UCSD-AML1 (cell line): ENCODE results near the gene SHQ1.
A peak's percentile ranks its signal among the peaks of the same experiment; 100 is the strongest.
"Not testable (repeated sequence)": the region's sequence is repeated elsewhere in the genome, so short reads cannot be mapped to it uniquely, and the experiment has no call there.

Experiments used
- DNase-seq: peaks from one replicate; lab custom pipeline; 2025; ENCODE audit not compliant: unreplicated experiment; lab: John Stamatoyannopoulos, UW

Gene SHQ1

GRCh38 chr3:72803573-72803972, 44.7 kb downstream of the SHQ1 start:
- no peak for DNase-seq

- DNase-seq = no peak
Measured at GRCh38 chr3:72802001-72802400, 46.2 kb downstream of the SHQ1 start.

GRCh38 chr3:72800869-72801268, 47.4 kb downstream of the SHQ1 start:
- DNase-seq = no peak

GRCh38 chr3:72798552-72799195, 49.6 kb downstream of the SHQ1 start:
- DNase-seq = no peak

GRCh38 chr3:72797773-72798543, 50.3 kb downstream of the SHQ1 start:
- no peak for DNase-seq

- no peak for DNase-seq
Measured at GRCh38 chr3:72794079-72794478, 54.2 kb downstream of the SHQ1 start.

GRCh38 chr3:72791161-72791560, 57.1 kb downstream of the SHQ1 start:
- DNase-seq = no peak

- DNase-seq = no peak
Measured at GRCh38 chr3:72789786-72790185, 58.5 kb downstream of the SHQ1 start.

- DNase-seq = not testable (repeated sequence)
Measured at GRCh38 chr3:72788232-72788631, 60.0 kb downstream of the SHQ1 start.

GRCh38 chr3:72786668-72787067, 61.6 kb downstream of the SHQ1 start:
- no peak for DNase-seq

- no peak for DNase-seq
Measured at GRCh38 chr3:72784226-72784625, 64.0 kb downstream of the SHQ1 start.

GRCh38 chr3:72782521-72782920, 65.7 kb downstream of the SHQ1 start:
- no peak for DNase-seq

GRCh38 chr3:72769758-72770540, 78.3 kb downstream of the SHQ1 start:
- no peak for DNase-seq

- no peak for DNase-seq
Measured at GRCh38 chr3:72768936-72769335, 79.3 kb downstream of the SHQ1 start.

GRCh38 chr3:72768481-72768880, 79.8 kb downstream of the SHQ1 start:
- DNase-seq = no peak

GRCh38 chr3:72768006-72768441, 80.2 kb downstream of the SHQ1 start:
- DNase-seq = no peak

GRCh38 chr3:72766866-72767265, 81.4 kb downstream of the SHQ1 start:
- no peak for DNase-seq

GRCh38 chr3:72763751-72764440, 84.3 kb downstream of the SHQ1 start:
- DNase-seq = no peak

- no peak for DNase-seq
Measured at GRCh38 chr3:72761410-72761809, 86.8 kb downstream of the SHQ1 start.

- DNase-seq = no peak
Measured at GRCh38 chr3:72760225-72760624, 88.0 kb downstream of the SHQ1 start.

GRCh38 chr3:72756900-72757299, 91.3 kb downstream of the SHQ1 start:
- DNase-seq = peak; percentile 18
